NCI-H460 (cell line): ENCODE measurements around the gene DPEP2. TPM values are rescaled to one million over a fixed set of nuclear protein-coding genes. Genes with fewer than 3 reads are reported as not detected.
"Not testable (repeated sequence)": the region's sequence is repeated elsewhere in the genome, so short reads cannot be mapped to it uniquely, and the experiment has no call there.

Source experiments
- DNase-seq: peaks from one replicate; pipeline ENCODE4 v3.0.0-alpha.2; 2016; ENCODE audit warnings: low read depth; ENCODE audit errors: extremely low read depth
- total RNA-seq: library from RNA; depleted of rRNA; stranded (reverse); fragments of >200 nt; shearing (Covaris generic); gene quantifications from 2 replicates; pipeline ENCODE4 v1.2.3, GENCODE V29; 2014

DPEP2 gene
- total RNA-seq, 1 experiment from 2014 or later = not detected

DNA sequence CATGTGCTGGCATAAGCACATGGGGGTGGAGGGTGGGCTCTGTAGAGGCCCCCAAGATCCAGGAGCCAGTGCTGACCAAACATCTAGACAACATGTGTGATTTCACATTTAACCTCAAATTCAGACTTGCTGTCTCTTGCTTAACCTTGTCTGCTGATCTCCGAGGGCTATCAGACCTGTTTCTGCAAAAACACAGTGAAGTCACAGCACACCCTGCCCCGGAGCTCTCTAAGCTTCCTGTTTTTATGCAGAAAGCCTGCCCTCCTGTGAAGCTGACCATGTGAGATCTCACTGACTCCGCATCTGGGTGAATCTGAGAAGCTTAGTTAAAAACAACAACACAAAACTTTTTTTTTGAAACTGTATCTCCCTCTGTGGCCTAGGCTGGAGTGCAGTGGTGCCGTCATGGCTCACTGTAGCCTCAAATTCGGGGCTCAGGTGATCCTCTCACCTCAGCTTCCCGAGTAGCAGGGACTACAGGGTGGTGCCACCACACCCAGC, 6.6 kb upstream of the DPEP2 start:
- no peak for DNase-seq

DNA sequence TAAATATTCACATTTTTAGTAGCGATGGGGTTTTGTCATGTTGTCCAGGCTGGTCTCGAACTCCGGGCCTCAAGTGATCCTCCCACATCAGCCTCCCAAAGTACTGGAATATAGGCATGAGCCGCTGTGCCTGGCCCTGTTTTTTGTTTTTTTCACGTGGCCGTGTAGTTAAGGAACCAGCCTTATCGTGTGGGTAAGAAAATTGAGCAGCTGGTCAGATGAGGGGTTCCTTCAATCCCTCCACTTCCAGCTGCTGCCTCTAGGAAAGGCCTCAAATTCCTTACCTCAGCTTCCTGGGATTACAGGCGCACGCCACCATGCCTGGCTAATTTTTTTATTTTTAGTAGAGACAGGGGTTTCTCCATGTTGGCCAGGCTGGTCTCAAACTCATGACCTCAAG, 5.9 kb upstream of the DPEP2 start:
- DNase-seq = no peak

DNA sequence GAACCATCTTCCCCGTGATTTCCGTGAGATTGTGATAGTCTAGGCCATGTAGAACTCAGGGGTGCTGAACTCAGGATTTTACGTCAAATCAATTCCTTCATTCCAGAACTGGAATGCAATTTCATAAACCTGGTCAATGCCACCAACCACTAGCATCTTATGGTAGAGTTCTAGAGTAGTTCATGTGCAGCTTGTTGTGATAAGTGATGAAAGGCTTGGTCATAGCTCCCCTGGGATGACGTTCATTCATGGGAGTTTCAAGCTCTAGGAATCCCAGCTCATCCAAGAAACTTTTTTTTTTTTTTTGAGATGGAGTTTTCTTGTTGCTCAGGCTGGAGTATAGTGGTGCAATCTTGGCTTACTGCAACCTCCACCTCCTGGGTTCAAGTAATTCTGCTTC, 3.7 kb upstream of the DPEP2 start:
- no peak for DNase-seq

DNA sequence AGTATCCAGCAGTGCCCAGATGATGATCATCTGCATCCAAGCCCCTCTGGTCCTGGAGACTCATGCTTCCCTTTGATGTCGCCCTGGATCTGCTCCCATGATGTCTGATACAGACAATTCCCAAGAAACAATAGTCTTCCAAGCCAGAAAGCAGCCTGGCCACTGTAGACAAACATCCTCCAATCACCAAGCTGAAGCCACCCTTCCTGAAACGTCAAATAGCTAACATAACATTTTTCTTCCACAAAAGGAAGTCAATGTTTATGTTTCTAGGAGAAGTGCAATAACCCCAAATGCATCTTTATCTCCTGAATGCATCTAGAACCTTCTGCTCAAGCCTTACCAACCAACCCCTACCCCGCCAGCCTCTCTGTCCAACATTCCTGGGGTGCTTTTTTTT, 1.2 kb upstream of the DPEP2 start:
- DNase-seq = no peak

DNA sequence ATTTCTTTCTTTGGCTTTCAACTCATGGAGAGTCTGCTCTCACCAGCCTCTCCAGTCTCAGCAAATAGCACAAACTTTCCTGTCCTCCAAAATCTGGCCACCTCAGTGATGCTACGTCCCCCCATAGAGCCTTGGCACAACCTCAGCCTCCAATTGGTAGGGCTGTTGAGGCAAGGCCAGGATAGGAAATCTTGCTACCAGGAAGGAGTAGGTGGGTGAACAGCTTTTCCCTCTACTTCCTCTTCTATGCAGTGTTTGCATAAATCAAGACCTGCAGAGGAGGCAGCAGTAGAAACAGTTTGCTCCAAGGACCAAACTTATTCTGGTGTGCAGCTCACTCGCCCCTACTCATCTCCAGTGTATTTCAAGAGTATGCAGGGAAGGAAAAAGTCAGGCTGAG, 701 bp upstream of the DPEP2 start:
- no peak for DNase-seq

DNA sequence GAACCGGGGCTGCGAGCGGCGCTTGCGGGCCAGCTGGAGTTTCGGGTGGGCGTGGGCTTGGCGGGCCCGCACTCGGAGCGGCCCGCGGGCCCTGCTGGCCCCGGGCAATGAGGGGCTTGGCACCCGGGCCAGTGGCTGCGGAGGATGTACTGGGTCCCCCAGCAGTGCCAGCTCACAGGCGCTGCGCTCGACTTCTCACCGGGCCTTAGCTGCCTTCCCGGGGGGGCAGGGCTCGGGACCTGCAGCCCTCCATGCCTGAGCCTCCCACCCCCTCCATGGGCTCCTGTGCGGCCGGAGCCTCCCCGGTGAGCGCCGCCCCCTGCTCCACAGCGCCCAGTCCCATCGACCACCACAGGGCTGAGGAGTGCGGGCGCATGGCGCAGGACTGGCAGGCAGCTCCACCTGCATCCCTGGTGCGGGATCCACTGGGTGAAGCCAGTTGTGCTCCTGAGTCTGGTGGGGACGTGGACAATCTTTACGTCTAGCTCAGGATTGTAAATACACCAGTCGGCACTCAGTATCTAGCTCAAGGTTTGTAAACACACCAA, 979 bp downstream of the DPEP2 start:
- not testable (repeated sequence) for DNase-seq

DNA sequence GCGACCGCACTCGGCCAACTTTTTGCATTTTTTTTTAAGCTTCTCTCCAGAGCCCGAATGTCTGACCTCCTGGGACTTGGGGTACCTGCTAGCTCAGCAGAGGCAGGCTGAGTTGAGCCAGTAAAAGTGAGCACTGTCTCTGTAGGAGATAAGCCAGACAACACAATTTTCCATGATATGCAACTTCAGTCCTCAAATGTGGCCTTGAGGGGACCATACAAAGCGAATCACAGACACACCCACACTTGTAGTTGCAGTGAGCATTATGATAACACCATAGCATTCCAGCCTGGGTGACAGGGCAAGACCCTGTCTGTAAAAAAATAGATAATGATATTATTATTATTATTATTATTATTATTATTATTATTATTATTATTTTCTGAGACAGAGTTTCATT, 2.6 kb downstream of the DPEP2 start:
- DNase-seq = no peak

DNA sequence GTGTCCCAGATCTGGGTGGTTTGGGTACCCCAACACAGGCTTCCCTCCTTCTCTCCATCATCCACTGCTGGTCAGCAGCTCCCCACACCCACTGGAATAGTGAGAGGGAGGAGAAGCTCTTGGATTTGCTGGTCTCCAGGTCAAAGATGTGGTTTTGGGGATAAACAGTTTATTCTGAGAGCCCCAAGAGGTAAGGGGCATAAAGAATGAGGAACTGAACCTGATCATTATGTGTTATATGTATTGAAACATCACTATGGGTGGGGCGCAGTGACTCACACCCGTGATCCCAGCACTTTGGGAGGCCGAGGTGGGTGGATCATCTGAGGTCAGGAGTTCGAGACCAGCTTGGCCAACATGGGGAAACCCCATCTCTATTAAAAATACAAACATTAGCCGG, 3.9 kb downstream of the DPEP2 start:
- DNase-seq = no peak

DNA sequence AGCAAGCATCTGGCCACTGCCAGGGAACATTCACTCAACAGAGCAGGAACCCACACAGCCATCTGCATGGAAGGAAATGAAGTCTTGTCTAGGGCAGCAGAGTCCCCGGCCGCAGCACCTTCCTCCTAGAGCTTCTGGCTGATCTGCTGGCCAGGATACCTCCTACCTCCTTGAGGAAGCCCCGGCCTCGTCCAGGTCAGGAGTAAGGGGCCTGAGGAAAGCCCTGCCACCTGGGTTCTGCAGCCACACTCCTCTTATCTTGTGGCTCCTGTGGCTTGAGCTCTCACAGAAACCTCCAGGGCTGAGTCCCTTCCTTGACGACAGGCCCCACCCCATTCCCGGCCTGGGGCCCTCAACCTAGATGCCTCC, 5.3 kb downstream of the DPEP2 start:
- not testable (repeated sequence) for DNase-seq

DNA sequence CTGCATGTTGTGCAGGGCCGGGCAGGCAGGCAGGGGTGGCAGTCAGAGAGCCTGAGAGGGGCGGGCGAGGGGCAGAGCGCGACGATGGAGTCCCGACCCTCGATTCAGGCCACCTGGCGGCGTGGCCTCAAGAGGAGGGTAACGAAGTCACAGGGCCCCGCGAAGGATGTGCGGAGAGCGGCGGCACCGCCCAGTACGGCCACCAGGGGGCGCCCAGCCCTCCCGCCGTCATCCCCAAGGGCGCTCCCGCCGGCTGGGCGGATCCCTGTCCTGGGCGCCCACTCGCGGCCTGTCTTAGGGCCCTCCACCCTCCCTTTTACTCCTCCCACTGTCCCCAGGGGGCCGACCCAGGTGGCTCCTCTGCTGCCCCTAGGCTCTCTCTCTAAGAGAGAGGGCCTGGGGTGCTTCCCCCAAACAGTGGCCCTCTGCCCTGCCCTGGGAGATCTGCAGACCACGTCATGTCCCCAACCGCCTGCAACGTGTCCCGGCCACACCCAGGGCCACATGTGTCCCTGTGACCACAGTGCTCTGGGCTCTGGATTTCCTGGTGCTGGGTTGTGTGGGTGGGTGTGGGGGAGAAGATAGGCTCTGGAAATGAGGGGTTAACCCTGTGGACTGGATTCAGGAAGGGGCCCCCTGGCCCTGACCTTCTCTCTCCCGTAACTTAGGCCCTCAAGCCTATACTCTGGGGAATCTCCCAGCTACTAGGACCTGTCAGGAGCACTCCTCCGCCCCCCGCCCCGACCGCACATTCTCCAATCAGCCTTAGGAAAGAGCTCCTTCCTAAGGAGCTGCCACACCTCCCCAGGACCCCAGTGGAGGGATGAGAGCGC, 5.9 kb downstream of the DPEP2 start:
- peak; percentile 69 for DNase-seq

DNA sequence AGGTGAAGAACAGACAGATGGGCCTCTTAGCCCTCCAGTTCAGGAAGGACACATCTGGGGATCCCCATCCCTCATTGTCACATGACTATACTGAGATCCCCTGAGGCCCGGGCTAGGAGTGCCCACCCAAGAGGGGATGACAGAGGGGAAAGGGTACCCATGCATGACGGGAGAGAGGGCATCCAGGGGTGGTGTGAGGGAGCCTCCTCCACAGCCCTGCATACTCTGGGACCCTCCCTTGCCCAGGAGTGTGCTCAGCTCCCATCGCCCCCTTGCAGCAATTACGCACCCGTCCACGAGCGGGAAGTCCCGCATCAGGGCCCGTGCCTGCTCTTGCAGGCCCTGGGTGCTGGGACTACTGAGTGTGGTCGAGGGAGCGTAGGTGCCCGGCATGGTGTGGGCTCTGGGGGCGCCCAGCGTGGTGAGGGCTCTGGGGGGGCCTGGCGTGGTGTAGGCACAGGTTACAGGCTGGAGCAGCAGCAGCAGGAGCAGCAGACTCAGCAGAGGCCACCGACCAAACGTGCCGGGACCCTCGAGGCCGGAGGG, 6.5 kb downstream of the DPEP2 start:
- DNase-seq = no peak

DNA sequence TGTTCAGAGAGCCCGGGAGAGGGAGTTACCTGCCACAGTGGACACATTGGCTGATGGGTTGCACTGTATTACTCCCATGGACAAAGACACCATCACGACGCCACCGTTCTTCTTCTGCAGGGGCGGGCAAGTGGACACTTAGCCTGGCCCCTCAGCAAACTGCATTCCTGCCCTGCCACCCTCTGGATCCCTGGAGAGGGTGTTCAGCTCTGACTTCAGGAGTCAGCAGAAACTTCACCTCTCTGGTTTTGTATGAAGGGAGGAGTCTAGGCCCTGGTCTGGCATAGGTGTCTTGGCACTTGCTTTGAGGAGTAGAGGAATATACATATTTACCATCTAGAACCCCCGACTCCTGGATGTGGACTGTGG, 9.3 kb downstream of the DPEP2 start:
- no peak for DNase-seq

DNA sequence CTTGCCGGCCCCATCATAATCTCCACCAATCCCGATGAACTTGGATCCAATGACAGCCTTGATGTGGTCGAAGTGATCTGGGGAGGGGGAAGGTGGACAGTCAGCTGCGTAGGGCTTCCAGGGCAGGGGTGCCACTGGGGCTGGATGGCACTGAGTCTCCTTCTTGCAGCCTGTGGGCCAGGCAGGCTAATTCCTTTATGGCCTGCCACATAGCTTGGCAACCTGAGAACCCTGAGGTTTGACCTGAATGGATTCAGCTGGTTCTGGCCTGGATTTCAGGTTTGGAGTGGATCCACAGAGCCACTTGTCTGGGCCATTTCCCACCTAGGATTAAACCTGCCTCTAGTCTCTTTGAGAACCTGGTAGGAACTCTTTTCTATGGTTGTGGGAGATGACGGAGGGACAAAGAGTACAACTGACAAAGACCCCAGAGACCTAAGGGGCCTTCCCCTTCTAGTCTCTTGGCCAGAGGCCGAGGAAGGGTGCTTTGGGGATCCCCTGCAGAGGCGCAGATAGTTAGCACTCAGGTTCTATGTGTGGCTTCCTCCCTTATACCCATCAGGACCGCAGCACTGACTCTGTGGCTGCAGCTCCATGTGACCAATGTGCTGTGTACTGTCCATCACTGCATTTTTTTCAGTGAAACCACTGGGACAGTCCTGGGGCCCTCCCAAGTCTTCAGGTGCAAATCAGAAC, 9.8 kb downstream of the DPEP2 start:
- no peak for DNase-seq

DNA sequence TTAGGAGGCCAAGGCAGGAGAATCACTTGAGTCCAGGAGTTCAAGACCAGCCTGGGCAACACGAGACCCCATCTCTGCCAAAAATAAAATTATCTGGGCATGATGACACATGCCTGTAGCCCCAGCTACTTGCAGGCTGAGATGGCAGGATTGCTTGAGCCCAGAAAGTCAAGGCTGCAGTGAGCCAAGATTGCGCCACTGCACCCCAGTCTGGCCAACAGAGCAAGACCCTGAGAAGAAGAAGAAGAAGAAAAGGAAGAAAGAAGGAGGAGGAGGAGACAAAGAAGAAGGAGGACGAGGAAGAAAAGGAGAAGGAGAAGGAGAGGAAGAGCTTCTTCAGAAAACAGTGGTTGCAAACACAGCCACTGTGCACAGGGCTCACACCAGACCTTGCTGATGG, 10.6 kb downstream of the DPEP2 start:
- DNase-seq = no peak

DNA sequence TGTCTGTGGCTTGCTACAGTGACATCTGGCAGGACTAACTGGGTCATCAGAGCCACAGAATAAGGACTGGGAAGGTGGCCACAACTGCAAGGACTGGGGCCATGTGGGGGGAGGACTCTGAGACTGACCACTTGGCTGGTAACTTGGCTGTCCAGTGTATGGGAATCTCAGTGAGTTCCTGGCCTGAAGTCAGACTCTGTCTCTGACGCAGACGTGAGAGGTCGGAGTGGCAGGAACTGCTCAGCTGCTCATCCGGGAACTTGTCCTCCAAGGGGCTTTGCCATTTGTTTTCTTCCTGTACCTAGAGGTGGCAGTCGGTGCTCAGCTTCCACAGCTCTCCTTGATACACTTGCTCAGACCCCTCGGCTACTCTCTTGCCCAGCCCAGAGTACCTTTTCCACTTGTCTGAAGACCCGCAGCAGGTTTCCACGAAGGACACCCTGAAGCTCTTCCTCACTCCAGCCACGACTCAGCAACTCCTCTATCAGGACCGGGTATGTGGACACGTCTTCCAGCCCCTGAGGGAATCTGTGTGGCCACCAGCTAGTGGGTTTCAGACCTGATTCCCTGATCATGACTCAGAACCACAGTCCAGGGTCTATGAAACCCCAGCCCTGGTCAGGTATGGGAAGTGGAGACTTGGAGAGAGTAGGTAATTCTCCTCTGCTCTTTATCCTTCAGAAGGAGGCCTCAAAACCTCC, 11.7 kb downstream of the DPEP2 start:
- no peak for DNase-seq

DNA sequence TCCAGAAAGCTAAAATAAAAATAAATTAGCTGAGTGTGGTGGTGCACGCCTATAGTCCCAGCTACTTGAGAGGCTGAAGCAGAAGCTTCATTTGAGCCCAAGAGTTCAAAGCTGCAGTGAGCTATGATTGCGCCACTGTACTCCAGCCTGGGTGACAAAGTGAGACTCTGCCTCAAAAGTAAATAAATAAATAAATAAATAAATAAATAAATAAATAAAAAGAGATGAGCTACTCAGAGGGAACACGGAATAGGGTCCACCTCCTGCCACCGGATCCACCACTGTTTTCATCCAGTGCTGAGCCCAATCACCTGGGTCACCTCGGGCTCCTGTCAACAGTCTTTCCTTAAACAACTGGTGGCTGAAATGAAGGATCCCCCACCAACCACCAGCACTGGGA, 12.3 kb downstream of the DPEP2 start:
- no peak for DNase-seq

DNA sequence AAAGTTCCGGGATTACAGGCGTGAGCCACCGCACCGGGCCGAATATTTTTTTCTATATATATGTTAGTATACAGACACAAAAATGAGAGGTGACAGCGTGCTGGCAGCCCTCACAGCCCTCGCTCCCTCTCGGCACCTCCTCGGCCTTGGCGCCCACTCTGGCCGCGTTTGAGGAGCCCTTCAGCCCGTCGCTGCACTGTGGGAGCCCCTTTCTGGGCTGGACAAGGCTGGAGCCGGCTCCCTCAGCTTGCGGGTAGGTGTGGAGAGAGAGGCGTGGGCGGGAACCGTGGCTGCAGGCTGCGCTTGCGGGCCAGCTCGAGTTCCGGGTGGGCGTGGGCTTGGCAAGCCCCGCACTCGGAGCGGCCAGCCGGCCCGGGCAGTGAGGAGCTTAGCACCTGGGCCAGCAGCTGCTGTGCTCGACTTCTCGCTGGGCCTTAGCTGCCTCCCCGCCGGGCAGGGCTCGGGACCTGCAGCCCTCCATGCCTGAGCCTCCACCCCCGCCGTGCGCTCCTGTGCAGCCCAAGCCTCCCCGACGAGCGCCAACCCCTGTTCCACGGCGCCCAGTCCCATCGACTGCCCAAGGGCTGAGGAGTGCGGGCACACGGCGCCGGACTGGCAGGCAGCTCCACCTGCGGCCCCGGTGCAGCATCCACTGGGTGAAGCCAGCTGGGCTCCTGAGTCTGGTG, 17.1 kb downstream of the DPEP2 start:
- no peak for DNase-seq

DNA sequence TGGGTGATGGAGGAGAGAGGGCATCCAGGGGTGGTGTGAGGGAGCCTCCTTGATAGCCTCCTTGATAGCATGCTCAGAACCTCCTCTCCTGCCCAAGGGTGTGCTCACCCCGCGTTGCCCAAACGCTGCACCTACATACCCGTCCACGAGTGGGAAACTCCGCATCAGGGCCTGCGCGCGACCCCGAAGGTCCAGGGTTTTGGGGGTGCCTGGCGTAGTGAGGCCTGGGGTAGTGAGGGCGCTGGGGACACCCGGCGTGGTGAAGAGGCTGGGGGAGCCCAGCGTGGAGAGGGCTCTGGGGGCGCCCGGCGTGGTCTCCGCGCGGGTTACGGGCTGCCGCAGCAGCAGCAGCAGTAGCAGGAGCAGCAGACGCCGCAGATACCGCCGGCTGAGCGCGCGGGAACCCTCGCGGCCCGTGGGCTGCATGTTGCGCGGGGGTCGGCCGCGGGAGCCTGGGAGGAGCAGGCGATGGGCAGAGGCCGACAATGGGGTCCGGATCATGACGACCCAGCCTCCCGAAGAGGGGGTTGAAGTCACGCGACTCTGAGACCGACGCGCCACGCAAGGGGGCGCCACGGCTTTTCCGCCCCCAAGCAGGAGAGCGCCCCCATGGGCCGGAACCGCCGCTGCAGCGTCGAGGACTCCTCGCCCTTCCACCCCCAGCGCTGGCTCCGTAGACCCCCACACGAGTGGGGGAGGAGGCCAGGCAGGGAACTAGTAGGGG, 19.2 kb downstream of the DPEP2 start, which contains the start of gene DPEP3:
Gene DPEP3, minus strand, starts transcription at position 545 of the 724 bp plus-strand sequence. Its CDS starts 119 bp downstream, at position 426.
- DNase-seq = no peak

DNA sequence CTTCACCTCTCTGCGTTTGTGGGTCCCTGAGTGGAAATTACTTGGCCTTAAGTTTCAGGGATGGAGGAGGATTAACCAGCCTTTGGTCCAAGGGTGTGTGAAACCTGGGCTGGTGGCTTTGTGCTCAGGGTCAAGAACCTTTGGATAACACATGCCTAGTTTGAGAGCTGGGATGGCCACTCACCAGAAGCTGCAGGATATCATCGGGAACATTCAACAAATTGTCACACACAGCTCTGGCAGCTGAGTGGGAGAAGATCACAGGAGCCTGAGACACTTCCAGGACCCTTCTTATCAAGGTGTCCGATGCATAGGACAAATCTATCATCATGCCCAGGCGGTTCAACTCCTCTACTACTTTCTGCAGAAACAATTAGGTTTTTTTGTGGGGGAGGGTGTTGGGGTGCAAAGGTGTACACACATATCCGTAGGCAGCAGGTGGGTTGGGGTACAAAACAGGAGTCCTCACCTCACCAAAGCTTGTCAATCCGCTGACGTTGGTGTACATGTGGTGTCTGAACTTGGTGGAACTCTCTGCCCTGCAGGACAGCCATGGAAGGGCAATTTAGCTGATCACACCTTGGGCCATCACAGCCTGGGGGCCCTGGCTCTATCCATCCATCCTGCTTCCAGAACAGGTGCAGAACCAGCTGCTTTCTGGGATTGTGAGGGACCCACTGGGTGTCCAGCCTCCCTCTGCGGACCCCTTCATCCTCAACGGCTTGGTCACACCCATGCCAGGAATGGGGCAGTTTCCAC, 21.6 kb downstream of the DPEP2 start:
- DNase-seq = no peak
